Suprapubic skin (tissue), 4 donors: ENCODE results near the gene REPS2. TPM values are rescaled to one million over a fixed set of nuclear protein-coding genes. Genes with fewer than 3 reads are reported as not detected.

Experiments used
- DNase-seq, 2 donors: peaks; one replicate each; pipeline ENCODE4 v3.0.0-alpha.2; 2019; ENCODE audit warnings: low spot score in 2 of 2
- H3K27ac ChIP-seq: fragments of 200-600 bp; sonication (generic); one replicate; pipeline ENCODE4 v1.5.1; 2019
- H3K27me3 ChIP-seq: fragments of 200-600 bp; sonication (generic); one replicate; pipeline ENCODE4 v1.5.1; 2019
- H3K36me3 ChIP-seq: fragments of 200-600 bp; sonication (generic); one replicate; pipeline ENCODE4 v1.5.1; 2019
- H3K4me1 ChIP-seq: fragments of 200-600 bp; sonication (generic); one replicate; pipeline ENCODE4 v1.5.1; 2019
- H3K4me3 ChIP-seq: fragments of 200-600 bp; sonication (generic); one replicate; pipeline ENCODE4 v1.5.1; 2019; ENCODE audit warnings: mild to moderate bottlenecking
- H3K9me3 ChIP-seq: fragments of 200-600 bp; sonication (generic); one replicate; pipeline ENCODE4 v1.5.1; 2019
- EP300 ChIP-seq: sonication (generic); formaldehyde crosslinking; IDR thresholded peaks from one replicate; pipeline ENCODE4 v1.6.1; 2017; ENCODE audit warnings: antibody characterized with exemption
- POLR2A ChIP-seq, 2 donors: fragments of 450-650 bp; IDR thresholded peaks; one replicate each; pipeline ENCODE4 v1.6.1; 2017; ENCODE audit warnings: antibody characterized with exemption in 2 of 2, mild to moderate bottlenecking in 2 of 2, moderate library complexity in 2 of 2
- POLR2AphosphoS5 ChIP-seq, 3 donors: sonication (generic); formaldehyde crosslinking; IDR thresholded peaks; one replicate each; pipeline ENCODE4 v1.6.1; 2017; ENCODE audit warnings: antibody characterized with exemption in 3 of 3
- WGBS: methylation state at CpG from one replicate; pipeline ENCODE4 v1.1.5; 2018; 5-methylcytosine and 5-hydroxymethylcytosine counted together
- total RNA-seq, 4 donors: library from RNA; depleted of rRNA; stranded (reverse); fragments of >200 nt; gene quantifications; one replicate each; pipeline ENCODE4 v1.1.0, GENCODE V29; 2016
- TF ChIP-seq, protein P1 (sequence below), 2 donors: fragments of 200-600 bp in 1 of 2; fragments of 450-650 bp in 1 of 2; sonication (generic) in 1 of 2; IDR thresholded peaks; one replicate each; pipeline ENCODE4 v1.5.1; 2016 to 2019; ENCODE audit warnings: antibody characterized with exemption in 2 of 2, mild to moderate bottlenecking in 1 of 2, moderate library complexity in 1 of 2

Gene REPS2
- total RNA-seq, 4 donors from 2014 or later, result 6.2 to 10.9 (median 8.6) TPM

DNA sequence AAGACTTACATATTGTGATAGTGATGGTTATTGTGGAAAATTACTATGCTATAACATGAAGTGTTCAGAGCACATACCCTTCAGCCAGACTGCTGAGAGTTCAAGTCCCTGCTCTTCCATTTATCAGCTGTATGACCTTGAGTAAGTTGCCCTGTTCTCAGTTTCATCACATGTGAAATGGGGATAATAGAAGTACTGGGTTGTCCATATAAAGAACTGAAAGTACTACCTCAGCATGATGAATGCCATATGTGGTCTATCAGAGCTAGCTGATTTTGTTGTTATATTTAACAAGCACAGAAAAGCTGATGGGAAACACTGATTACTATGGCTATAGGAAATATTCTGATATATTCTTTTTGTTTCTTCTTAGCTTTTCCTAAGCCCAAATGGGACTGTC lies 115.6 kb downstream of the REPS2 start:
- no peak overlapping the region for H3K27ac ChIP-seq
- TF ChIP-seq, protein P1, sequence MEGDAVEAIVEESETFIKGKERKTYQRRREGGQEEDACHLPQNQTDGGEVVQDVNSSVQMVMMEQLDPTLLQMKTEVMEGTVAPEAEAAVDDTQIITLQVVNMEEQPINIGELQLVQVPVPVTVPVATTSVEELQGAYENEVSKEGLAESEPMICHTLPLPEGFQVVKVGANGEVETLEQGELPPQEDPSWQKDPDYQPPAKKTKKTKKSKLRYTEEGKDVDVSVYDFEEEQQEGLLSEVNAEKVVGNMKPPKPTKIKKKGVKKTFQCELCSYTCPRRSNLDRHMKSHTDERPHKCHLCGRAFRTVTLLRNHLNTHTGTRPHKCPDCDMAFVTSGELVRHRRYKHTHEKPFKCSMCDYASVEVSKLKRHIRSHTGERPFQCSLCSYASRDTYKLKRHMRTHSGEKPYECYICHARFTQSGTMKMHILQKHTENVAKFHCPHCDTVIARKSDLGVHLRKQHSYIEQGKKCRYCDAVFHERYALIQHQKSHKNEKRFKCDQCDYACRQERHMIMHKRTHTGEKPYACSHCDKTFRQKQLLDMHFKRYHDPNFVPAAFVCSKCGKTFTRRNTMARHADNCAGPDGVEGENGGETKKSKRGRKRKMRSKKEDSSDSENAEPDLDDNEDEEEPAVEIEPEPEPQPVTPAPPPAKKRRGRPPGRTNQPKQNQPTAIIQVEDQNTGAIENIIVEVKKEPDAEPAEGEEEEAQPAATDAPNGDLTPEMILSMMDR (IDR thresholded peaks at IDR 0.05), result no peak
- no peak for TF ChIP-seq POLR2AphosphoS5 (IDR thresholded peaks at IDR 0.05)
- TF ChIP-seq EP300, result no peak
- TF ChIP-seq POLR2A (IDR thresholded peaks at IDR 0.05), result no peak
- no peaks in the 10 kb centered on the region for H3K9me3 ChIP-seq
- no peaks in the 10 kb centered on the region for H3K4me1 ChIP-seq
- no peaks in the 10 kb centered on the region for H3K27me3 ChIP-seq
- DNase-seq, result no peak
- H3K4me3 ChIP-seq, result no peak overlapping the region
- H3K36me3 ChIP-seq, result no peaks in the 10 kb centered on the region

DNA sequence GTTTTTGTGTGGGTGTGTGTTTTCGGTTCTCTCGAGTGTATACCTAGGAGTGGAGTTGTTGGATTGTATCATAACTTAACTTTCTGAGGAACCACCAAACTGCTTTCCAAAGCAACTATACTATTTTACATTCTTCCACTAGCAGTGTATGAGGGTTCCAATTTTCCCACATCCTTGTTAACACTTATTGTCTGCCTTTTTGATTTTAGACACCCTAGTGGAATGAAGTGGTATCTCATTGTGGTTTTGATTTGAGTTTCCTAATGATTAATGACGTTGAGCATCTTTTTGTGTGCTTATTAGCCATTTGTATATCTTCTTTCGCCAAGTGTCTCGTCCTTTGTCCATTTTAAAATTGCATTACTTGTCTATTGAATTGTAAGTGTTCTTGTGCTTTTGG lies 118.6 kb downstream of the REPS2 start:
- Histone ChIP-seq H3K27me3 (no peaks in the 10 kb centered on the region), H3K27ac (no peak overlapping the region), H3K4me1 (no peaks in the 10 kb centered on the region), H3K36me3 (no peaks in the 10 kb centered on the region), H3K9me3 (no peaks in the 10 kb centered on the region), H3K4me3 (no peak overlapping the region)
- TF ChIP-seq POLR2A (IDR thresholded peaks at IDR 0.05) (no peak), EP300 (no peak), POLR2AphosphoS5 (IDR thresholded peaks at IDR 0.05) (no peak)
- TF ChIP-seq, protein P1 (IDR thresholded peaks at IDR 0.05), result no peak
- no peak for DNase-seq
- WGBS, result 83% methylated on average over 5 of the region's 5 CpGs

DNA sequence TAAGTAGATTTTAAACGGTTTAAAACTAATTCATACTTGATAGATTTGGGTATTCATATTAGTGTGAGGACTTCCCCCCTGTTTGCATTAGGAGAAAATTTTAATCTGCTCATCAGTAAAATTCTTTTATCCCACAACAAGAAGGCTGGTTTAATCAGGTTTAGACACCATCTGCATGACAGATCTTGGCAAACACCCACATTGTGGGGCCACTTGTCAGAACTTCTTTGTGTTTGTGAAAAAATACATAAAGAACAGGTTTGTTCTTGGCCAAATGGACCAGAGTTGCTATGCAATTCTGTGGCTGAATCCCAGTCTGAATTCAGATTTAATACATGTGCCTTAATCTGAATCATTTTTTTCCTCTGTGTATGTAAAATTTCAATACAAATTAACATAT lies 121.1 kb downstream of the REPS2 start:
- H3K27ac ChIP-seq, result no peak overlapping the region
- no peaks in the 10 kb centered on the region for H3K27me3 ChIP-seq
- DNase-seq, result no peak
- no peaks in the 10 kb centered on the region for H3K9me3 ChIP-seq
- 38% methylated on average over 1 of the region's 1 CpG for WGBS
- no peaks in the 10 kb centered on the region for H3K36me3 ChIP-seq
- H3K4me1 ChIP-seq, result no peaks in the 10 kb centered on the region
- no peak overlapping the region for H3K4me3 ChIP-seq
- no peak for TF ChIP-seq POLR2A (IDR thresholded peaks at IDR 0.05)
- TF ChIP-seq, protein P1 (IDR thresholded peaks at IDR 0.05), result no peak
- TF ChIP-seq POLR2AphosphoS5 (IDR thresholded peaks at IDR 0.05), result no peak
- no peak for TF ChIP-seq EP300

DNA sequence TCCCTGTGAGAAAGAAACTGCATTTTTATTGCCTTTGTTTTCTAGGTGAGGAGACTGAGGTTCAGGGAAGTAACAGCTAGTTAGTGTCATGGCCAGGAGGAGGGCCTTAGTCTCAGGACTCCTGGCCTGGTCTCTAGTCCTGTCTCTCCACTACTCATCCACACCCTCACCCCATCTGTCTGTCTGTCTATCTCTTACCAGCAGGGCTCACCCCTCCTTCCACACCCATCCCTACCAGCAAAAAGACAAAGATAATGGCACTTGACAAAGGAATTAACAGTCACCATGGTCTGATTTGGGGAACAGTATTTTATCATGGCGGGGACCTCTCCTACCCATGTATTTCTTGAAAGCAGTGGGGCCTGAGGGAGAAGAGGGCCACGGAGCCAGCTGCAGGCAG lies 125.8 kb downstream of the REPS2 start:
- no peaks in the 10 kb centered on the region for H3K9me3 ChIP-seq
- H3K27me3 ChIP-seq, result no peaks in the 10 kb centered on the region
- H3K4me1 ChIP-seq, result no peaks in the 10 kb centered on the region
- 89% methylated on average over 2 of the region's 2 CpGs for WGBS
- no peaks in the 10 kb centered on the region for H3K36me3 ChIP-seq
- TF ChIP-seq EP300, result no peak
- TF ChIP-seq, protein P1 (IDR thresholded peaks at IDR 0.05), result no peak
- no peak for TF ChIP-seq POLR2AphosphoS5 (IDR thresholded peaks at IDR 0.05)
- no peak for TF ChIP-seq POLR2A (IDR thresholded peaks at IDR 0.05)
- no peak for DNase-seq
- no peak overlapping the region for H3K27ac ChIP-seq
- H3K4me3 ChIP-seq, result no peak overlapping the region

DNA sequence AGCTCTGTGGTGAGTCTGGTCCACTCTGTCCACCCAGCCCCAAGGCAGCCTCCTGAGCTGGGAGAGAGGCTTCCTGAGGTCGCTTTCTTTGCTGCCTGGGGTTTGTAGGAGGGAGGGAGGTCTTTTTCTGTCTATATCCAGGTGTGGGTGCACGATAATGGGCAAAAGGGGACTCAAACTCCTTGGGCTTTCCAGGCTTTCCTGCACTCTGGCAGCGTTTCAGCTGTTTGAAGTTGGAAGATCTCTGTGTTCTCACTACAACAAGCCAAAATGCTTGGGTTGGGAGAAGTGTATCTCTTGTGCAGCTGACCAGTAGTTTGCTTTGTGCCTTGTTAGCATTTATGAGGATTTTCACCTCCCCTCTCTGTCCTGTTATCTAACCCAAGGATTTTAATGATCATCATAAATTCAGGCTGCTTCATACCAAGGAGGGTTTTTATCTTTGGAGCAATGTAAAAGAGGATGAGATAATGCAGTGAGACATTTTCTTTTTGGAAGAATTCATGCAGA lies 126.3 kb downstream of the REPS2 start:
- Histone ChIP-seq H3K4me1 (peaks cover 2% of the 10 kb centered on the region), H3K4me3 (no peak overlapping the region), H3K27me3 (no peaks in the 10 kb centered on the region), H3K9me3 (no peaks in the 10 kb centered on the region), H3K36me3 (no peaks in the 10 kb centered on the region), H3K27ac (no peak overlapping the region)
- 51% methylated on average over 3 of the region's 3 CpGs for WGBS
- TF ChIP-seq, protein P1 (IDR thresholded peaks at IDR 0.05), result no peak
- TF ChIP-seq POLR2AphosphoS5 (IDR thresholded peaks at IDR 0.05) (no peak), POLR2A (IDR thresholded peaks at IDR 0.05) (no peak), EP300 (no peak)
- no peak for DNase-seq
